Suprapubic skin (tissue), 4 donors: ENCODE measurements around the gene CRACR2B. TPM values are rescaled to one million over a fixed set of nuclear protein-coding genes. Genes with fewer than 3 reads are reported as not detected.

Source experiments
- DNase-seq, 2 donors: peaks; one replicate each; pipeline ENCODE4 v3.0.0-alpha.2; 2019; ENCODE audit warnings: low spot score in 2 of 2
- H3K27ac ChIP-seq: fragments of 200-600 bp; sonication (generic); one replicate; pipeline ENCODE4 v1.5.1; 2019
- H3K27me3 ChIP-seq: fragments of 200-600 bp; sonication (generic); one replicate; pipeline ENCODE4 v1.5.1; 2019
- H3K36me3 ChIP-seq: fragments of 200-600 bp; sonication (generic); one replicate; pipeline ENCODE4 v1.5.1; 2019
- H3K4me1 ChIP-seq: fragments of 200-600 bp; sonication (generic); one replicate; pipeline ENCODE4 v1.5.1; 2019
- H3K4me3 ChIP-seq: fragments of 200-600 bp; sonication (generic); one replicate; pipeline ENCODE4 v1.5.1; 2019; ENCODE audit warnings: mild to moderate bottlenecking
- H3K9me3 ChIP-seq: fragments of 200-600 bp; sonication (generic); one replicate; pipeline ENCODE4 v1.5.1; 2019
- EP300 ChIP-seq: sonication (generic); formaldehyde crosslinking; IDR thresholded peaks from one replicate; pipeline ENCODE4 v1.6.1; 2017; ENCODE audit warnings: antibody characterized with exemption
- POLR2A ChIP-seq, 2 donors: fragments of 450-650 bp; IDR thresholded peaks; one replicate each; pipeline ENCODE4 v1.6.1; 2017; ENCODE audit warnings: antibody characterized with exemption in 2 of 2, mild to moderate bottlenecking in 2 of 2, moderate library complexity in 2 of 2
- POLR2AphosphoS5 ChIP-seq, 3 donors: sonication (generic); formaldehyde crosslinking; IDR thresholded peaks; one replicate each; pipeline ENCODE4 v1.6.1; 2017; ENCODE audit warnings: antibody characterized with exemption in 3 of 3
- WGBS: methylation state at CpG from one replicate; pipeline ENCODE4 v1.1.5; 2018; 5-methylcytosine and 5-hydroxymethylcytosine counted together
- total RNA-seq, 4 donors: library from RNA; depleted of rRNA; stranded (reverse); fragments of >200 nt; gene quantifications; one replicate each; pipeline ENCODE4 v1.1.0, GENCODE V29; 2016
- TF ChIP-seq, protein P1 (sequence below), 2 donors: fragments of 200-600 bp in 1 of 2; fragments of 450-650 bp in 1 of 2; sonication (generic) in 1 of 2; IDR thresholded peaks; one replicate each; pipeline ENCODE4 v1.5.1; 2016 to 2019; ENCODE audit warnings: antibody characterized with exemption in 2 of 2, mild to moderate bottlenecking in 1 of 2, moderate library complexity in 1 of 2

Gene CRACR2B
- total RNA-seq, 4 donors from 2014 or later, result 14.0 to 35.5 (median 29.6) TPM

DNA sequence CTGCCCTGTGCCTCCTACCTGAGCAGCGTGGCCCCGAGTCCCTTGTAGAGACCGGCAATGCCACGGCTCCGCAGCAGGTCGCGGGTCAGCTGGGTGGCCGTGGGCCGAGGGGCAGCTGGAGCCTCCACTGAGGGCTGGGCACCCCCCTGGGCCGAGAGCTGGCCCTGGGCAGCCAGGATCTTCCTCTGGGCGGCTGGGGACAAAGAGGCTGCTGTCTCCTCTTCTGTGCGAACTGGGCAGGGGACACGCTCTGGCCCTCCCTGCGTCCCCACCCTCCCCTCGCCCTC is 35.2 kb upstream of the CRACR2B start:
- no peaks in the 10 kb centered on the region for H3K9me3 ChIP-seq
- H3K4me1 ChIP-seq, result peaks cover 40% of the 10 kb centered on the region
- 80% methylated on average over 1 of the region's 15 CpGs for WGBS
- TF ChIP-seq POLR2A (IDR thresholded peaks at IDR 0.05) (no peak), POLR2AphosphoS5 (IDR thresholded peaks at IDR 0.05) (no peak)
- TF ChIP-seq, protein P1, sequence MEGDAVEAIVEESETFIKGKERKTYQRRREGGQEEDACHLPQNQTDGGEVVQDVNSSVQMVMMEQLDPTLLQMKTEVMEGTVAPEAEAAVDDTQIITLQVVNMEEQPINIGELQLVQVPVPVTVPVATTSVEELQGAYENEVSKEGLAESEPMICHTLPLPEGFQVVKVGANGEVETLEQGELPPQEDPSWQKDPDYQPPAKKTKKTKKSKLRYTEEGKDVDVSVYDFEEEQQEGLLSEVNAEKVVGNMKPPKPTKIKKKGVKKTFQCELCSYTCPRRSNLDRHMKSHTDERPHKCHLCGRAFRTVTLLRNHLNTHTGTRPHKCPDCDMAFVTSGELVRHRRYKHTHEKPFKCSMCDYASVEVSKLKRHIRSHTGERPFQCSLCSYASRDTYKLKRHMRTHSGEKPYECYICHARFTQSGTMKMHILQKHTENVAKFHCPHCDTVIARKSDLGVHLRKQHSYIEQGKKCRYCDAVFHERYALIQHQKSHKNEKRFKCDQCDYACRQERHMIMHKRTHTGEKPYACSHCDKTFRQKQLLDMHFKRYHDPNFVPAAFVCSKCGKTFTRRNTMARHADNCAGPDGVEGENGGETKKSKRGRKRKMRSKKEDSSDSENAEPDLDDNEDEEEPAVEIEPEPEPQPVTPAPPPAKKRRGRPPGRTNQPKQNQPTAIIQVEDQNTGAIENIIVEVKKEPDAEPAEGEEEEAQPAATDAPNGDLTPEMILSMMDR (IDR thresholded peaks at IDR 0.05), result no peak
- H3K27ac ChIP-seq, result no peak overlapping the region
- DNase-seq, result no peak
- peaks cover 15% of the 10 kb centered on the region for H3K36me3 ChIP-seq
- peaks cover 13% of the 10 kb centered on the region for H3K27me3 ChIP-seq
- no peak overlapping the region for H3K4me3 ChIP-seq

GRCh38 chr11:792873-793272 is 34.8 kb upstream of the CRACR2B start:
- no peak for DNase-seq
- 80% methylated on average over 10 of the region's 13 CpGs for WGBS
- H3K27me3 ChIP-seq, result peaks cover 10% of the 10 kb centered on the region
- no peak for TF ChIP-seq POLR2AphosphoS5 (IDR thresholded peaks at IDR 0.05)
- no peak for TF ChIP-seq POLR2A (IDR thresholded peaks at IDR 0.05)
- TF ChIP-seq, protein P1 (IDR thresholded peaks at IDR 0.05), result no peak
- TF ChIP-seq EP300, result no peak
- H3K27ac ChIP-seq, result no peak overlapping the region
- H3K4me3 ChIP-seq, result no peak overlapping the region
- H3K36me3 ChIP-seq, result peaks cover 15% of the 10 kb centered on the region
- H3K4me1 ChIP-seq, result peaks cover 43% of the 10 kb centered on the region
- no peaks in the 10 kb centered on the region for H3K9me3 ChIP-seq

DNA sequence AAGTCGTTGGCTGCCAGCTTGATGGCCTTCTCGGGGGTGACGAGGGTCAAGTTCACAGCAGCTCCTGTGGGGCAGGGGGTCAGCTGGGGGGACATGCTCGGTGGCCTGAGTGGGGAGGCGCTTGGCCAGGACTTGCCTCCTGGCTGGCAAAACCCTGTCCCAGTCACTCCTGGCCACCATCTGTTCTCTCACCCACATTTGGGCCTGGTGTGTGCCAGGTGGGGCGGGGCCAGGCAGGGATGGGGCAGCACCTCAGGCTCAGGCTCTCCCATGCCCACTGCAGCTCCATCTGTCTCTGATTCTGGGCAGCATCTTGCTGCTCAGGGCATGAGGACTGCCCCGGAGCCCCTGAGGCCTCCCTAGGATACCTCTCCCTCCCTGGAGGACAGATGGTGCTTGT is 34.2 kb upstream of the CRACR2B start:
- Histone ChIP-seq H3K27me3 (peaks cover 10% of the 10 kb centered on the region), H3K4me3 (no peak overlapping the region), H3K4me1 (peaks cover 47% of the 10 kb centered on the region), H3K36me3 (peaks cover 15% of the 10 kb centered on the region), H3K27ac (no peak overlapping the region), H3K9me3 (no peaks in the 10 kb centered on the region)
- WGBS, result 60% methylated on average over 1 of the region's 7 CpGs
- DNase-seq, result no peak
- TF ChIP-seq POLR2A (IDR thresholded peaks at IDR 0.05), result no peak
- no peak for TF ChIP-seq EP300
- no peak for TF ChIP-seq POLR2AphosphoS5 (IDR thresholded peaks at IDR 0.05)
- TF ChIP-seq, protein P1 (IDR thresholded peaks at IDR 0.05), result no peak

DNA sequence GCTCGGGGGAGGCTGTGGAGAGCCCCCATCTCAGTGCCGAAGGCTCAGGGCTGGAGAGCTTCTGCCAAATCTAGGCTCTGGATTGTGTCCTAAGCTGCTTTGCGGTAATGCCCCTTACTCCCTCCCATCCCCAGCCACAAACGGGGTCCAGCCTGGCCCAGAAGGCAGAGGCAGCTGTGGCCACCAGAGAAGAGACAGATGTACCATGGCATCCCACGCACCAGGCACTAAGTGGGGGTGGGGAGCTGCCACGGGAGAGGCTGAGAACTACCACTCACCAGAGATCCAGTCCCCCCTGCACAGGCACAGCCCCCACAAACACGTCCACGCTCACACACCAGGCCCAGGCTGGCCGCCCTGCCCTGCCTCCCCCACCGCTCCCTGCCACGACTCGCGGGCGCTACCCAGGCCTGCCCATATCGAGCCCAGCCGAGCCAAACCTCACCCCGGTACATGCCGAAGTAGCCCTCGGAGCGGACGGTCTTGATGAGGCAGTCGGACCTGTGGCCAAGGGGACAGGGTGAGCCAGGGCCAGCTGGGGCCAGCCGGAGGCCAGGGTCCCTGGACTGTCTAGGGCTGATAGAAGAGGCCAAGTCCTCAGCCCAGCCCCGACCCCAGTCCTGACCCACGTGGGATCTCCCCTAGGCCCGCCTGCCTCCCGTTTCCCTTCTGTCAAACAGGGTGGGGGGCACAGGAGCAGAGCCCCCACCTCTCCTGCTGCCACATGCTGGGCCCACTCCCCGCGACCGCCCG is 33.5 kb upstream of the CRACR2B start:
- peaks cover 47% of the 10 kb centered on the region for H3K4me1 ChIP-seq
- DNase-seq, result no peak
- H3K27me3 ChIP-seq, result peaks cover 8% of the 10 kb centered on the region
- no peak for TF ChIP-seq POLR2A (IDR thresholded peaks at IDR 0.05)
- TF ChIP-seq, protein P1 (IDR thresholded peaks at IDR 0.05), result no peak
- no peak for TF ChIP-seq EP300
- no peak for TF ChIP-seq POLR2AphosphoS5 (IDR thresholded peaks at IDR 0.05)
- no peaks in the 10 kb centered on the region for H3K9me3 ChIP-seq
- H3K36me3 ChIP-seq, result peaks cover 15% of the 10 kb centered on the region
- H3K27ac ChIP-seq, result no peak overlapping the region
- H3K4me3 ChIP-seq, result peak overlapping the region; percentile 72
- 88% methylated on average over 16 of the region's 31 CpGs for WGBS

DNA sequence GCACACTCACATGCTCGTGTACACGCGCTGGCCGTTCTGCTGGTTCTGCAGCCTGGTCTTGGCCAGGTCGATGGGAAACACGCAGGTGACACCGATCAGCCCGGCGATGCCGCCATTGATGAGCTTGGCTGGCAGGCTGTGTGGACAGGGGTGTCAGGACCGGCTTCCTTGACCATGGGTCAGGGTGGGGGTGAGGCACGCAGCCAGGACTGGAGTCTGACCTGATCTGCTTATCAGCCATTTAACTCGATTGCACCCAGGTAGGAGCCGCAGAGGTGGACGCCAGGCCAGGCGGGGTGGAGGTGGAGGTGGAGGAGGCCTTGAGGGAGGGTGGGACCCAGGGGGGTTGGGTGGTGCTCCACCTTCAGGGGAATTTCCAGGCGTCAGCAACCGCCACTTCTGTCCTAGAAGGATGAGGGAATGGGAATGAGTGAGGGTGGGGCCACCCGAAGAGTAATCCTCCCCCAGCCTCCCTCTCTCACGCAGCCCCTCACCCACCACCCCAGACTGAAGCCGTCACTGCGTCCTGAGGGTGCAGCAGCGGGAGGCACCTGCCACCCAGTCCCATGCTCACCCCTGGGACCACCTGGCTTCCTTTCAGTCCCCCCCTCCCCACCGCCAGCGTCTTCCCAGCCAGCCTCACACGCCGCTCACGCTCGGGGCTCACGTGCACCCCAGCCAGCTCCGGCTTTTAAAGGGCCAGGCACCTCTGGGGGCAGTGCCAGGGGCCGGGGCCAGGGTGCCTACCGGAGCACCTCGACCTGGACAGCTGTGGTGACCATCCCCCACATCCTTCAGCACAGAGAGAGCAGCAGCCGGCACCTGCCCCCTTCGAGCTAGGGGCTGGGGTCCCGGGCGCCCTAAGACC is 32.7 kb upstream of the CRACR2B start:
- TF ChIP-seq POLR2A (IDR thresholded peaks at IDR 0.05) (no peak), POLR2AphosphoS5 (IDR thresholded peaks at IDR 0.05) (no peak), EP300 (no peak)
- TF ChIP-seq, protein P1 (IDR thresholded peaks at IDR 0.05), result no peak
- DNase-seq, result no peak
- H3K27me3 ChIP-seq, result no peaks in the 10 kb centered on the region
- H3K9me3 ChIP-seq, result no peaks in the 10 kb centered on the region
- WGBS, result 19% methylated on average over 19 of the region's 38 CpGs
- peak overlapping the region; percentile 78 for H3K27ac ChIP-seq
- peaks cover 44% of the 10 kb centered on the region for H3K4me1 ChIP-seq
- H3K4me3 ChIP-seq, result peak overlapping the region; percentile 72
- peaks cover 16% of the 10 kb centered on the region for H3K36me3 ChIP-seq
